Measurements from ENCODE around the gene GLDN. TPM values are rescaled to one million over a fixed set of nuclear protein-coding genes. Genes with fewer than 3 reads are reported as not detected.
"Not testable (repeated sequence)": the region's sequence is repeated elsewhere in the genome, so short reads cannot be mapped to it uniquely, and the experiment has no call there.

Gene GLDN
- total RNA-seq, 2 experiments from 2014 or later: not detected

- DNase-seq; H3K9me3 Mint-ChIP-seq (ENCODE audit: low read depth); ATAC-seq; H3K4me1 Mint-ChIP-seq; H3K27ac Mint-ChIP-seq; H3K36me3 Mint-ChIP-seq; H3K4me3 Mint-ChIP-seq; H3K27me3 Mint-ChIP-seq; CTCF ChIA-PET: not testable (repeated sequence)
Measured at GRCh38 chr15:51423040-51423439, 81.6 kb downstream of the GLDN start.

GRCh38 chr15:51424780-51425179, 83.3 kb downstream of the GLDN start:
- no peaks in the 10 kb centered on the region for H3K36me3 Mint-ChIP-seq
- H3K4me1 Mint-ChIP-seq: no peaks in the 10 kb centered on the region
- DNase-seq: no peak
- H3K9me3 Mint-ChIP-seq (ENCODE audit: low read depth): no peaks in the 10 kb centered on the region
- H3K27me3 Mint-ChIP-seq: no peaks in the 10 kb centered on the region
- ATAC-seq: no peak
- no peak overlapping the region for H3K27ac Mint-ChIP-seq
- H3K4me3 Mint-ChIP-seq: no peak overlapping the region
- CTCF ChIA-PET: no interaction called here

DNA sequence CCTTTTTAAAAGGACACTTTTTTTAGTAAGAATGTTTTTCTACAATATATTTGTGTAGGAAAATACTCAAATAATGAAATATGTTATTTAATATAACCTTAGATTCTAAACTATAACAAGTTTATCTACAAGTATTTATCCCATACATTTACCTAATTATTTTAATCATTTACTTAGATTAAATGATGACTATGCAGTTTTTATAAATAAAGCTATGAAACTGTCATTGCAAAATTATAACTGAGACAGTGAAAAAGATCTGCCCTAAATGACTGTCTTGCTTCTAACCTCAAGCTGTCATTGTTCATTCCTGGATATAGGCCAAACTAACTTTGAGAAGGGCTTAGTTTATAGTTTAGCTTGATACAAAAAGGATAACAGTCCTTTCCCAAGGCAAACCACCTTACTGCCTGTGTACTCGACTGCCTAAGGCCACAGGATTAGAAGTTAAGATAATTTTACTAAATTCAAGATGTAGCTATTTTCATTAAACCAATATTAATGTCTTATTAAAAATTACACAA, 84.1 kb downstream of the GLDN start:
- no peaks in the 10 kb centered on the region for H3K4me1 Mint-ChIP-seq
- CTCF ChIA-PET: no interaction called here
- H3K27me3 Mint-ChIP-seq: peaks cover 5% of the 10 kb centered on the region
- H3K36me3 Mint-ChIP-seq: no peaks in the 10 kb centered on the region
- DNase-seq (no peak), ATAC-seq (no peak)
- H3K9me3 Mint-ChIP-seq (ENCODE audit: low read depth): no peaks in the 10 kb centered on the region
- no peak overlapping the region for H3K4me3 Mint-ChIP-seq
- H3K27ac Mint-ChIP-seq: no peak overlapping the region

DNA sequence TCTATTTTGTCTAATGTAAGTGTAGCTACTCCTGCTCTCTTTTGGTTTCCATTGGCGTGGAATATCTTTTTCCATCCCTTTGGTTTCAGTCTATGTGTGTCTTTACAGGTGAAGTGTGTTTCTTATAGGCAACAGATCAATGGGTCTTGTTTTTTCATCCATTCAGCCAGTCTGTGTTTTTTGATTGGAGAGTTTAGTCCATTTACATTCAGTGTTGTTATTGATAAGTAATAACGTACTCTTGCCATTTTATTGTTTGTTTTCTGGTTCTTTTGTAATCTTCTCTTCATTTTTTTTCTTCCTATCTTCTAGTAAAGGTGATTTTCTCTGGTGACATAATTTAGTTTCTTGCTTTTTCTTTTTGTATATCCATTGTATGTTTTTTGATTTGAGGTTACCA, 97.1 kb downstream of the GLDN start:
- Mint-ChIP-seq H3K9me3 (ENCODE audit: low read depth) (no peaks in the 10 kb centered on the region), H3K27ac (no peak overlapping the region), H3K4me1 (no peaks in the 10 kb centered on the region), H3K36me3 (no peaks in the 10 kb centered on the region), H3K27me3 (peaks cover 32% of the 10 kb centered on the region), H3K4me3 (no peak overlapping the region)
- DNase-seq (no peak), ATAC-seq (no peak)
- CTCF ChIA-PET: no interaction called here

DNA sequence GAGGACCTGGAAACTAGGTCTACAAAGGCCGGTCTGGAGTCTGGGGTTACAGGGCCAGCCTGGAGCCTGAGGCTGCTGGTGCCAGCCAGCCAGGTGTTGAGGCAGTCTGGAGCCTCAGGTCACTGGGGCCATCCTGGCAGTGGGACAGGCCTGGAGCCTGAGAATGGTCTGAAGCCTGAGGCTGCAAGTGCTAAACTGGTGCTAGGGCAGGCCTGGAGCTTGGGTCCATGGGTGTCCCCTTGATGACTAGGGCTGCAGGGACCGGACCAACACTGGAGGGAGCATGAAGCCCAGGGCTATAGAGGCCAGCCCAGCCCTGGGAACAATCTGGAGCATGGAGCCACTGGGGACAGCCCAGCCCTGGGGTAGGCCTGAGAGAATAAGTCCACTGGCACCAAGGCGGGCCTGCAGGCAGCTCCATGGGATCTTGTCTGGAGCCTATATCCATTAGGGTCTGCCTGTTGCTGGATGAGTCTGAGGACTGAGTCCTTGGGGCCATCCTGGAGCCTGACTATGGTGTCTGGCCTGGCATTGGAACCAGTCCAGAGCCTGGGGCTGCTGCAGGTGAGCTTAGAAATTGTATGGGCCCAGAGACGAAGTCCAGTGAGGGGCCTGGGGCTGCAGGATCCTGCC, 101.9 kb downstream of the GLDN start:
- H3K4me1 Mint-ChIP-seq: peaks cover 6% of the 10 kb centered on the region
- no peaks in the 10 kb centered on the region for H3K9me3 Mint-ChIP-seq (ENCODE audit: low read depth)
- DNase-seq (no peak), ATAC-seq (no peak)
- CTCF ChIA-PET: no interaction called here
- no peaks in the 10 kb centered on the region for H3K36me3 Mint-ChIP-seq
- H3K27me3 Mint-ChIP-seq: peaks cover 10% of the 10 kb centered on the region
- H3K4me3 Mint-ChIP-seq: no peak overlapping the region
- H3K27ac Mint-ChIP-seq: no peak overlapping the region

DNA sequence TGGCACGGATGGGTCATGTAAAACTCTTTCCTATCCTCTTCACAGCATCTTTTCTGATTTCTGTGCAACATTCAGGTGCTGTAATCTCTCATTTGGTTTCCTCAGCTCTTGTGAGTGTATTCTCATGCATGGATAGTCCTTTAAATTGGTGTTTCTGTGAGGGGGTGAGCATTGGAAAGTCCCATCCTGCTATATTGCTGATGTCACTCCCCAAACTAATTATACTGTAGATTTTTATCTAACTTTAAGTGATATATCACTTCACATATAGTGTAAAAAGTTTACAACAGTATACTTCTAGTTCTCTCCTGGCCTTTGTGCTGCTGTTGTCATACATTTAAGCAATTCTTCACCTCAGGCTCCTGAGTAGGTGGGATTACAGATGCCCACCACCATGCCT, 102.7 kb downstream of the GLDN start:
- CTCF ChIA-PET: no interaction called here
- no peaks in the 10 kb centered on the region for H3K9me3 Mint-ChIP-seq (ENCODE audit: low read depth)
- no peak for DNase-seq
- no peak overlapping the region for H3K27ac Mint-ChIP-seq
- H3K27me3 Mint-ChIP-seq: peaks cover 6% of the 10 kb centered on the region
- H3K36me3 Mint-ChIP-seq: peaks cover under 1% of the 10 kb centered on the region
- peaks cover 6% of the 10 kb centered on the region for H3K4me1 Mint-ChIP-seq
- no peak for ATAC-seq
- no peak overlapping the region for H3K4me3 Mint-ChIP-seq

GRCh38 chr15:51444807-51445206, 103.4 kb downstream of the GLDN start:
- H3K4me1 Mint-ChIP-seq: peaks cover 6% of the 10 kb centered on the region
- no peak overlapping the region for H3K27ac Mint-ChIP-seq
- no peak overlapping the region for H3K4me3 Mint-ChIP-seq
- no peak for ATAC-seq
- CTCF ChIA-PET: no interaction called here
- H3K9me3 Mint-ChIP-seq (ENCODE audit: low read depth): no peaks in the 10 kb centered on the region
- no peaks in the 10 kb centered on the region for H3K27me3 Mint-ChIP-seq
- H3K36me3 Mint-ChIP-seq: peaks cover 3% of the 10 kb centered on the region
- no peak for DNase-seq

DNA sequence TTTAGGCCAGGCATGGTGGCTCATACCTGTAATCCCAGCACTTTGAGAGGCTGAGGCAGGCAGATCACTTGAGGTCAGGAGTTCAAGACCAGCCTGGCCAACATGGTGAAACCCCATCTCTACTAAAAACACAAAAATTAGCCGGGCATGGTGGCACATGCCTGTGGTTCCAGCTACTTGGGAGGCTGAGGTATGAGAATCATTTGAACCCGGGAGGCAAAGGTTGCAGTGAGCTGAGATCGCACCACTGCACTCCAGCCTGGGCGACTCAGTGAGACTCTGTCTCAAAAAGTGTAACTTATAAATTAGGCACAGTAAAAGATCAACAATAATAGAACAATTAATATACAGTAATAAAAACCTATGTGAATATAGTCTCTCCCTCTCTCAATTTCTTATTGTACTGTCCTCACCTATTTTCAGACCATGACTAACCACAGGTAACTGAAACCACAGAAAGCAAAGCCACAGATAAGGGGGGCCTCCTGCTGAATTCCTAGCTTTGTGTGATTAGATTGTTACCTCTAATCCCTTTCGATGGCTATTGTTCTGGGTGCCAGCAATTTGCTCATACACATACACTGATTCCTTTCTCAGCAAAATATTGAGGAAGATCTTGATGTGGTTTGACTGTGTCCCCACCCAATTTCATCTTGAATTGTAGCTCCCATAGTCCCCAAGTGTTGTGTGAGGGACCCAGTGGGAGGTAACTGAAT, 104.7 kb downstream of the GLDN start:
- ATAC-seq; DNase-seq; H3K36me3 Mint-ChIP-seq; H3K4me1 Mint-ChIP-seq; H3K4me3 Mint-ChIP-seq; H3K27ac Mint-ChIP-seq; H3K9me3 Mint-ChIP-seq (ENCODE audit: low read depth); H3K27me3 Mint-ChIP-seq; CTCF ChIA-PET: not testable (repeated sequence)

- ATAC-seq (no peak), DNase-seq (no peak)
- Mint-ChIP-seq H3K9me3 (ENCODE audit: low read depth) (no peaks in the 10 kb centered on the region), H3K4me1 (peaks cover 6% of the 10 kb centered on the region), H3K27ac (no peak overlapping the region), H3K36me3 (peaks cover 3% of the 10 kb centered on the region), H3K4me3 (no peak overlapping the region), H3K27me3 (no peaks in the 10 kb centered on the region)
- CTCF ChIA-PET: no interaction called here
Measured at GRCh38 chr15:51447855-51448621, 106.6 kb downstream of the GLDN start.

DNA sequence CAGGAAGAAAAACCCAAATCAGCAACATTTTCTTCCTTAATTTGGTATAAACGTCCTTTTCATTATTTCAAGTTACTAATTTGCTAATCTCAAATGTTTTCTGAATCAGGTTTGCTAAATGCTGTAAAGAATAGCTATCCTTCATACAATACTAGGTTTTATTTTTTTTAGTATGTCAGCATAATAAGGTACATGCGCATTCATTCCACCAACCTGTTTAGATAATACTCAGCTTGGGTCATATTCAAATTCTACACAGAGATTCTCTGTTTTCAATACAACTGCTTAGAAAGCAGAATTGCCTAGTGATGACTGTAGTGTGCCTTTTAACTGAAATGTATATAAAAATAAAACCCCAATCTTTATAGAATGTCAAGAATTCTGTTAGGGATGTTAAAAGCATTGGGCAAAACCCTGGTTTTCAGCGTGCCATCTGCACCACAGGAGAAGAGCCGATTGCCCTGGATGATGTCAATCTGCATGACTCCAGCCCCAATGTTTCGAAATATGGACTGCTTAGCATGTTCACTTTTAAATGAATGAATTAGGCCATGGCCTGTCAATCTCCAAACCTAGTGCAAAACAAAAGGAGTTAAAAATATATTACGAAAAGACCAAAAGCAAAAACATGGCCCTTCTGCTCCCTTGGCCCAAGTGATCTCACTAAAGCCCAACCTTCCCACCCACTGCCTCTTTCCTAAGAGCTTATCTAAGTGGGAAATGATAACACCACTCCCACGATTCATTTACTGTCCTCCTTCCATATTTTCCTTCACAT, 107.4 kb downstream of the GLDN start:
- CTCF ChIA-PET: no interaction called here
- ATAC-seq: no peak
- H3K4me3 Mint-ChIP-seq: no peak overlapping the region

DNA sequence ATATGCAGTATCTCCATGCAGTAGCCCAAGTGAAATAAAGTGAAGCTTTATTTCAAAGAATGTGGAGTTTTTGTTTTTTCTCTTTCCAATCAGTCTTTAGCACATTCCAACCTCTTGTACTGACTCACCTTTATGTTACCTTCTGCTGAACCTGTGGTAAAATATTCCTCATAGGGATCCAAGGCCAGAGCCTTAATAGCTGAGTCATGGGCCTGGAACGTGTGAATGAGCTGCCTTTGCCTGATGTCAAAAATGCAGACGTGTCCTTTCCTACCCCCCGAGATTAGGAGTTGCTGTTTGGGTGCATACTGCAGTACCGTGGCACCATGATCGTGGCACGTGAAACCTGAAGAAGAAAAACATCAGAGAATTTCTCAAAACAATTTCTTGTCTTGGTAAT, 108.5 kb downstream of the GLDN start:
- no peak overlapping the region for H3K27ac Mint-ChIP-seq
- no peak overlapping the region for H3K4me3 Mint-ChIP-seq
- DNase-seq (no peak), ATAC-seq (no peak)
- no peaks in the 10 kb centered on the region for H3K9me3 Mint-ChIP-seq (ENCODE audit: low read depth)
- H3K27me3 Mint-ChIP-seq: no peaks in the 10 kb centered on the region
- CTCF ChIA-PET: no interaction called here
- H3K4me1 Mint-ChIP-seq: peaks cover 6% of the 10 kb centered on the region
- H3K36me3 Mint-ChIP-seq: peaks cover 3% of the 10 kb centered on the region

More for the DNA sequence above, 107.4 kb downstream of the GLDN start:
- no peak for DNase-seq
- peaks cover 3% of the 10 kb centered on the region for H3K36me3 Mint-ChIP-seq
- no peaks in the 10 kb centered on the region for H3K27me3 Mint-ChIP-seq
- H3K9me3 Mint-ChIP-seq (ENCODE audit: low read depth): no peaks in the 10 kb centered on the region
- no peak overlapping the region for H3K27ac Mint-ChIP-seq
- peaks cover 6% of the 10 kb centered on the region for H3K4me1 Mint-ChIP-seq
